MCF 10A (cell line): Measurements from ENCODE around the gene RAB3B. TPM values are rescaled to one million over a fixed set of nuclear protein-coding genes. Genes with fewer than 3 reads are reported as not detected.

ENCODE experiments used
- BruUV-seq: library from RNA; stranded (reverse); fragments of 400-500 nt; replicated peaks from 2 replicates; lab custom pipeline; 2021; lab: Mats Ljungman, UMichigan
- CTCF ChIA-PET: fragments of 300-600 bp; sonication (Branson Sonifier 250); formaldehyde crosslinking; extraction: SDS; loops from one replicate; lab custom pipeline; 2021; ENCODE audit warnings: antibody characterized with exemption, inconsistent platforms; lab: Yijun Ruan, JAX
- POLR2A ChIA-PET: fragments of 300-600, 350-650 bp; sonication (Branson Sonifier 250); formaldehyde crosslinking; extraction: SDS; loops from one replicate; lab custom pipeline; 2020; ENCODE audit warnings: antibody characterized with exemption, inconsistent platforms; lab: Yijun Ruan, JAX
- DNase-seq: peaks from one replicate; pipeline ENCODE4 v3.0.0-alpha.2; 2018; ENCODE audit not compliant: unreplicated experiment
- H3K27ac Mint-ChIP-seq: one replicate; pipeline ENCODE4 v1.8.0; 2022; ENCODE audit warnings: mild to moderate bottlenecking, low read depth, mixed read lengths; ENCODE audit not compliant: unreplicated experiment
- H3K27me3 Mint-ChIP-seq: one replicate; pipeline ENCODE4 v1.8.0; 2022; ENCODE audit warnings: mixed read lengths; ENCODE audit not compliant: insufficient read depth, unreplicated experiment
- H3K36me3 Mint-ChIP-seq: one replicate; pipeline ENCODE4 v1.8.0; 2022; ENCODE audit warnings: mild to moderate bottlenecking, moderate library complexity, mixed read lengths; ENCODE audit not compliant: insufficient read depth, unreplicated experiment
- H3K4me1 Mint-ChIP-seq: one replicate; pipeline ENCODE4 v1.8.0; 2022; ENCODE audit warnings: mixed read lengths; ENCODE audit not compliant: insufficient read depth, unreplicated experiment
- H3K4me3 Mint-ChIP-seq: one replicate; pipeline ENCODE4 v1.8.0; 2022; ENCODE audit warnings: mild to moderate bottlenecking, moderate library complexity, mixed read lengths; ENCODE audit not compliant: unreplicated experiment
- H3K9me3 Mint-ChIP-seq: one replicate; pipeline ENCODE4 v1.8.0; 2022; ENCODE audit warnings: mixed read lengths; ENCODE audit not compliant: unreplicated experiment
- intact Hi-C: fragments of 100-400 bp; cut with micrococcal nuclease; formaldehyde crosslinking; loops from 2 replicates; pipeline ENCODE4 v1.14.1; 2022
- total RNA-seq: library from RNA; stranded (reverse); gene quantifications from 2 replicates; pipeline ENCODE4 v1.2.3, GENCODE V29; 2022
- TF ChIP-seq, protein P1 (sequence below): fragments of 200-600 bp; IDR thresholded peaks from one replicate; pipeline ENCODE4 v1.8.0; 2022; ENCODE audit warnings: antibody characterized with exemption, mild to moderate bottlenecking; ENCODE audit not compliant: unreplicated experiment

RAB3B gene
- total RNA-seq, 1 experiment from 2014 or later, result 0.05 TPM

DNA sequence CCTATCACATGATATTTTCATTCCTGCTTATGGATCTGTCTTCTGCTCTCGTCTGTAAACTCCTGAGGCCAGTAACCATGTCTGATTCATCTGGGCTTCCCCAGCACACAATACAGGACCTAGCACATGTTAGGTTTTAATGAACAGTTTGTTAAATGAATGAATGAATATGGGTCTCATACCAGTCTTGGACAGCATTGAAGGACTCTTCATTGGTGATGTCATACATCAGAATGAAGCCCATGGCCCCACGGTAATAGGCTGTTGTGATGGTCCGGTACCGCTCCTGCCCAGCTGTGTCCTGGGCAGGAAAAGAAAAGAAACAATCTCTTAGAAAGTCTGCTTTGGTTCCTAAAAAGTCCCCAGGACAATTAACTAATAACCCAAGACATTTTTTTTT, 53.4 kb downstream of the RAB3B start:
- CTCF ChIA-PET, result interaction anchor here (0.8 to 1.4 kb wide), 2 partner anchors 31 to 40 kb away, joined by 3 to 4 read pairs; no protein-coding TSS in a partner anchor
- Mint-ChIP-seq H3K36me3 (no peaks in the 10 kb centered on the region), H3K4me1 (peaks cover 6% of the 10 kb centered on the region), H3K4me3 (no peak overlapping the region), H3K9me3 (peaks cover 12% of the 10 kb centered on the region), H3K27ac (no peak overlapping the region), H3K27me3 (no peaks in the 10 kb centered on the region)
- POLR2A ChIA-PET, result no interaction called here
- BruUV-seq, result no TSS peak
- TF ChIP-seq, protein P1, sequence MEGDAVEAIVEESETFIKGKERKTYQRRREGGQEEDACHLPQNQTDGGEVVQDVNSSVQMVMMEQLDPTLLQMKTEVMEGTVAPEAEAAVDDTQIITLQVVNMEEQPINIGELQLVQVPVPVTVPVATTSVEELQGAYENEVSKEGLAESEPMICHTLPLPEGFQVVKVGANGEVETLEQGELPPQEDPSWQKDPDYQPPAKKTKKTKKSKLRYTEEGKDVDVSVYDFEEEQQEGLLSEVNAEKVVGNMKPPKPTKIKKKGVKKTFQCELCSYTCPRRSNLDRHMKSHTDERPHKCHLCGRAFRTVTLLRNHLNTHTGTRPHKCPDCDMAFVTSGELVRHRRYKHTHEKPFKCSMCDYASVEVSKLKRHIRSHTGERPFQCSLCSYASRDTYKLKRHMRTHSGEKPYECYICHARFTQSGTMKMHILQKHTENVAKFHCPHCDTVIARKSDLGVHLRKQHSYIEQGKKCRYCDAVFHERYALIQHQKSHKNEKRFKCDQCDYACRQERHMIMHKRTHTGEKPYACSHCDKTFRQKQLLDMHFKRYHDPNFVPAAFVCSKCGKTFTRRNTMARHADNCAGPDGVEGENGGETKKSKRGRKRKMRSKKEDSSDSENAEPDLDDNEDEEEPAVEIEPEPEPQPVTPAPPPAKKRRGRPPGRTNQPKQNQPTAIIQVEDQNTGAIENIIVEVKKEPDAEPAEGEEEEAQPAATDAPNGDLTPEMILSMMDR, result no peak
- DNase-seq, result no peak
- intact Hi-C loops, result loop anchor here (2.0 kb wide), 1 partner anchor 40 kb away; no protein-coding TSS in a partner anchor

DNA sequence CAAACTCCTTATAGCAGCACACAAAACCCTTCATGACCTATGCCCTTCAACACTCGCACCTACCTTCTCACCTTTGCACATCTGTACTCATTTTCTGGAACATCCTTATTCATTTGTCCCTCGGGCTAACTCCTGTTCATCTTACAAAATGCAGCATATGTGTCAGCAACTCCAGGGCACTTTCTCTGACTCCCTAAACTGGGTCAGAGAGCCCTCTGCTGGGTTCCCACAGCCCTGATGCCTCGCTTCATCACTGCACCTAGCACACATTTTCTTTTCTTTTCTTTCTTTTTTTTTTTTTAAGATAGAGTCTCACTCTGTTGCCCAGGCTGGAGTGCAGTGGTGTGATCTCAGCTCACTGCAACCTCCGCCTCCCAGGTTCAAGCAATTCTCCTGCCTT, 54.0 kb downstream of the RAB3B start:
- DNase-seq, result peak; percentile 39
- Mint-ChIP-seq H3K4me1 (peaks cover 6% of the 10 kb centered on the region), H3K27ac (no peak overlapping the region), H3K36me3 (no peaks in the 10 kb centered on the region), H3K9me3 (peaks cover 7% of the 10 kb centered on the region), H3K27me3 (no peaks in the 10 kb centered on the region), H3K4me3 (no peak overlapping the region)
- POLR2A ChIA-PET, result no interaction called here
- CTCF ChIA-PET, result interaction anchor here (0.7 to 1.4 kb wide), 2 partner anchors 17 to 40 kb away, joined by 3 to 4 read pairs; no protein-coding TSS in a partner anchor
- intact Hi-C loops, result loop anchor here (2.0 kb wide), 1 partner anchor 40 kb away; no protein-coding TSS in a partner anchor
- TF ChIP-seq, protein P1, result peak; percentile 22
- BruUV-seq, result no TSS peak

- no peaks in the 10 kb centered on the region for H3K9me3 Mint-ChIP-seq
- ChIA-PET CTCF (interaction anchor here (0.5 to 1.3 kb wide), 3 partner anchors 10 to 70 kb away, joined by 3 to 4 read pairs (median 3); no protein-coding TSS in a partner anchor), POLR2A (no interaction called here)
- DNase-seq, result no peak
- no peaks in the 10 kb centered on the region for H3K36me3 Mint-ChIP-seq
- no TSS peak for BruUV-seq
- intact Hi-C loops, result no loop called here
- no peak overlapping the region for H3K27ac Mint-ChIP-seq
- TF ChIP-seq, protein P1, result no peak
- peaks cover 6% of the 10 kb centered on the region for H3K4me1 Mint-ChIP-seq
- H3K27me3 Mint-ChIP-seq, result no peaks in the 10 kb centered on the region
- H3K4me3 Mint-ChIP-seq, result no peak overlapping the region
Measured at GRCh38 chr1:51933344-51933743, 57.2 kb downstream of the RAB3B start.

DNA sequence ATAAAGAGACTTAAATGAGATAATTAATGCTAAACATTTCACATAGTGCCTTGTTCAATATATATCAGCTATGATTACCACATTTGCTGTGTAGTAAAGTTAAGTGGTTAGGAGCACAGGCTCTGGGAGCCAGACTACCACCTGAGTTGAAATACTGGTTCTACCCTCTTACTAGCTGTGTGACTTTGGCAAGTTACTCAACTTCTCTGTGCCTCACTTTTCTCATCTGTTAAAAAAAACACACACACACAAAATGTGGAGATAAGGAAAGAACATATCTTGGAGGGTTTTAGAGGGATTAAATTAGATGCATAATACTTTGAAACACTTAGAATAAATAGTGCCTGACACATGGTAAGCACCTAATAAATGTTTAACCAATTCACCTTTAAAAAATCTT, 60.2 kb downstream of the RAB3B start:
- Mint-ChIP-seq H3K27ac (no peak overlapping the region), H3K4me3 (no peak overlapping the region), H3K9me3 (no peaks in the 10 kb centered on the region), H3K36me3 (no peaks in the 10 kb centered on the region), H3K27me3 (no peaks in the 10 kb centered on the region), H3K4me1 (no peaks in the 10 kb centered on the region)
- ChIA-PET CTCF (interaction anchor here (0.5 kb wide), 1 partner anchor 163 kb away, joined by 4 read pairs; no protein-coding TSS in a partner anchor), POLR2A (interaction anchor here (0.6 kb wide), 1 partner anchor 9 kb away, joined by 3 read pairs; no protein-coding TSS in a partner anchor)
- intact Hi-C loops, result no loop called here
- DNase-seq, result no peak
- no TSS peak for BruUV-seq
- TF ChIP-seq, protein P1, result no peak
